ENCODE results near the gene NAT9.

NAT9 gene

DNA sequence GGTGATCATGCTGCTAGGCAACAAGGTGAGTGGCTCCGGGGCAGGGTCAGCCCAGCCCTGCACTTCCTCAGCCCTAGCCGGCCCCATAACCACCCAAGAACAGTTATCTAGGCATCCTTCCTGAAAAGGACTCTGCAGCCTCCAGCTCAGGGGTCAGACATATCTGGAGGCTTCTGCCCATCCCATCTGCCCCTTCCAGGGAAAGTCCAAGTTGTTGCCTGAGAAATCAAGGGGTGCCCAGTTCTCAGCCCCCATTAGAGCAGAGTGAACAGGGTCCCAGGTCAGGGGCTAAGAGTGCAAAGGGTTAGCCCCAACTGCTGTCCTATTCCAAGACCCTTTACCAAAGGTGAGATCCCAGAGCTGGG is 31.8 kb downstream of the NAT9 start:
- no peak for DNase-seq

DNA sequence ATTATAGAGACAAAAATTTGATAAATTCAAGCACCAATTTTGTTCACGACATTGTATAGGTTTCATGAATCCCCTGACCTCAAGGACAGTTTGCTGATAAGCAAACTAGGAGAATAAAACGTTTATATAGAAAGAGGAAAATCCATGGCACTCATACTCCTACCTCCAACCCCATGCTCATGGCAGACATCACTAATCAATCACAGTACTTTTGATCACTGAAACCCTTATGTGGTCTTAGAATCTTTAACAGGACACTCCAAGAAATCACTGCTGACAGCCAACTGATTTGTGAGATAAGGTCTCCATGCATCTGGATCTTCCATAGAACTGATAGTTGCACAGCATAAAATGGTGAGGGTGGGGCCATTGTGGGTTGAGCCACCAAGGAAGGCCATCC is 32.4 kb downstream of the NAT9 start:
- DNase-seq, result no peak

DNA sequence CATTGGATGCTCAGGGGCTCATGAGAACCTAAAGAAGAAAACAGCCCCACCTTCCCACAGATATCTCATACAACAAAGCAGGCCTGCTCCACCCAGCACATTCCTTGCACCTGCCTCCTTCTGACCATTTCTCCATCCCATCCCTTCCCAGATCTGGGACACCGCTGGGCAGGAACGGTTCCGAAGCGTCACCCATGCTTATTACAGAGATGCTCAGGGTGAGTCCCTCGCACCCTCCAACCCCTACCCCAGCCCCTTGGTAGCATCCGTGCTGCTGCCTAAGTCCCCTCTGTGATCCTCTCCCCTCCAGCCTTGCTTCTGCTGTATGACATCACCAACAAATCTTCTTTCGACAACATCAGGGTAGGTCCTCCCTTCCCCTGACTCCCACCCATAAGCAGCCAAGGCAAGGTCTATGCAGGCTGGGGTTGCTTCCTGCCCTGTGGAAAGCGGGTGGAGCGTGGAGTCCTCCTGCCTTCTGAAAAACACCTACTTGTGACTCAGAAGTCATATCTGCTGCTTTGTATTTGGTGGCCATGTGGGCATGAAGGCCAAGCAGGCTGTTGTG is 33.1 kb downstream of the NAT9 start:
- no peak for DNase-seq

DNA sequence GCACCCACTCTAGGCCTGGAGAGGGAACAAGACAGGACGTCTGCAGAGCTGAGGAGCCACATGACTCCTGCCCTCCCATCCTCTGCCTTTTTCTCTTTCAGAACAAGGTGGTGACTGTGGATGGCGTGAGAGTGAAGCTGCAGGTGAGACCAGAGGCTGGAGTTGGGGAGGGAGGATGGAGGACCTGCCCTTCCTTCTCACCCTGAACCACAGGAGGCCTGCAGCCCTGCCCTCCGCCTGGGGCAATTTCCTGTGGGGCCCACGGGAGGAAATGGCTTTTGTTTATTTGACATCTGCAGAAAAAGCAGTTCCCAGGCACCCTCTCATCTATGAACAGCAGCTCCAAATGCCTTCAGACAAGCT is 34.0 kb downstream of the NAT9 start:
- DNase-seq, result no peak

DNA sequence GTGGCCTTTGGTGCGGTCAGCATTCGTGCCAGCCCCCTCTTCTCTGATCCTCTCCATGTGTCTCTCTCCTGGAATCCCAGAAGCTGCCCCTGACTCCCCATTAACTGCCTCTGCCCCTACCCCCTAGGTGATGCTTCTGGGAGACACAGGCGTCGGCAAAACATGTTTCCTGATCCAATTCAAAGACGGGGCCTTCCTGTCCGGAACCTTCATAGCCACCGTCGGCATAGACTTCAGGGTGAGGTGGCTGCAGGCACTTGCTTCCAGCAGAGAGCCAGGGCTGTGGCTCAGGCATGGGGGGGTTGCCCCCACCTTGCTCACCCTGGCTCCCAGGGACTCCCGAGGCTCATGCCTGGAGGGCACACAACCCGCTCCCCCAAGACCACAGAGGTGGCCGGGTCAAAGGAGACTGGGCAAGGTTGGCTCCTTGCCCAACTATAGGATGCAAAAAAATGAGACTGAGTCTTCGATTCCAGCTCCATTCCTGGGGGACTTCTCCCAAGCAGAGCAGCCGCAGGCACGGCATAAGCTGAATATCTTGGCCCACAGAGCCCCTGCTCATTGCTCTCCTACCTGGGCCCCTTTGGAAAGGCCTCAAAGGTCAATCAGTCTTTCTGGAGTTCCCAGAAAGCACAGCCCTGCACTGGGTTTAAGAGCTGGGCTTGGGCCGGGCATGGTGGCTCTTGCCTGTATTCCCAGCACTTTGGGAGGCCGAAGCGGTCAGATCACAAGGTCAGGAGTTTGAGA is 35.3 kb downstream of the NAT9 start:
- DNase-seq, result no peak

DNA sequence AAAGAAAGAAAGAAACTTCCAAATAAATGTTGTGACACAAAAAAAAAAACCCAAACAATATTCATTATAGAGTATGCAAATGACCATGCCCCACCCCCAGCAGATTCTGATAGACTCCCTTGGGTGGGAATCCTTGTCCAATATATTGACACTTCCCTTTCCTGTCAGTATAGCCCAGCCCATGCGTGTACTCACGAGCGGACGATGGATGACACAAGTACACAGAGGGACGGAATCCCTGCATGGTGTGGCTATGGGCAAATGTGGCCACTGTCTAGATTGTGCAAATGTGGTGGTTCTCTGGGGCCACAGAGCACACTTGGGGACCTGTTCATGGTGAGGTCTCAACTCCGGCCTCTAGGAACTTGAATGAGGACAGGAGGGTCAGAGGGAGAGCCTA is 36.0 kb downstream of the NAT9 start:
- no peak for DNase-seq

DNA sequence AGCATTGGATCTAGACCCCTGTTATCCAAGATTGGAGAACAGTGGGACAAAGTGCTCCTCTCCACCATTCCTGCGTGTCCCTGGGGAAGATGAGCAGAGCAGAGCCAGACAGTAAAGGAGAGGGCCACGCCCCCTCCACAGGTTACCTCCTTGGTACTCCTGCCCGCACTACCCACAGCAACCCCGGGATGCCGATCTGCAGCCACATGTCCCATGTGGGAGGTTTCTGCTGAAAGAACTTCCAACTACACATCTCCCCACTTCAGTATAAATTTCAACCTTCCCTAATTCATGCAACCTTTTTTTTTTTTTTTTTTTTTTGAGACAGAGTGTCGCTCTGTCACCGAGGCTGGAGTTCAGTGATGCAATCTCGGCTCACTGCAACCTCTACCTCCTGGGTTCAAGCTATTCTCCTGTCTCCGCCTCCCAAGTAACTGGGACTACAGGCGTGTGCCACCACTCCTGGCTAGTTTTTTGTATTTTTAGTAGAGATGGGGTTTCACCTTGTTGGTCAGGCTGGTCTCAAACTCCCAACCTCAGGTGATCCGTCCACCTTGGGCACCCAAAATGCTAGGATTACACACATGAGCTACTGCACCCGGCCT is 36.8 kb downstream of the NAT9 start:
- DNase-seq, result no peak

DNA sequence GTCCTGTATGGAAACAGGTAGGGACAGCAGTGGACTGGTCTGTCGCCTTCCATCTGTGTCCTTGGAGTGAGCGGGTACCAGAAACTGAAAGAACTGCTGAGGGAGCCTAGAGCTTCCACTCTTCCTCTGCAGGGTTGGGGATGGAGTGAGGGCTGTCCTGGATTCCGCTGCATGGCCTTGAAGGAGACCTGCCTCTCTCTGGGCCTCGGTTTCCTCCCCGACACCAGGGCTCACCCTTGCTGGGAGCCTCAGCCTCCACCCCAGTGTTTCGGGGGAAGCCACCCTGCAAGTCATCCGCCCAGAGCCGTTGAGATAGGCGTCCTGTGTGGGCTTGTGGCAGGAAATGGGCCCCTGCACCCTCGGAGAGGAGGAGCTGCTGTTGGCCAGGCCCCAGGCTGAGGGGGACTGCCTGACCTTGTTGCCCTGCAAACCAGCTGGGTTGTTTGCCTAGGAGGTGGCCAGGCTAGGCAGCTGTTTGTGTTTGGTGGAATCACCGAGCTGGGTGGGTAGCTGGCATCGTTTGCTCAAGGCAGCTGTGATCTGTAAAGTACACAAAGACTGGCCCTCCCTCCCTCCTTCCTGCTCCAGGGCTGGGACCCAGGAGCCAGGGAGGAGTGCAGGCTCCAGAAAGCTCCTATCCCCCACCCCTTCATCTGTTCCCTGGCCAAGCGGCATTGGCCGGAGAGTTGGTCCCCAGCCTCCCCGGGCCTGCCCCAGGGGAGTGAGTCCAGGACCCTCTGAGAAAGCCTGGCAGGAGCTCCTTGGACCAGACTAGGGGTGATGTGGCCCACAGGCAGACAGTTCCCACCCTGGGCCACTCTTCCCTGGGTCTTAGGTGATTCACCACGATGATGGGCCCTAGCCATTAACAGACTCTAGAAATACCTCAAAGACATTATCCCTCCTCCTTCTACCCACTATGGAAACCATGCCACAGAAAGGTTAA is 37.8 kb downstream of the NAT9 start:
- peak; percentile 19 for DNase-seq

DNA sequence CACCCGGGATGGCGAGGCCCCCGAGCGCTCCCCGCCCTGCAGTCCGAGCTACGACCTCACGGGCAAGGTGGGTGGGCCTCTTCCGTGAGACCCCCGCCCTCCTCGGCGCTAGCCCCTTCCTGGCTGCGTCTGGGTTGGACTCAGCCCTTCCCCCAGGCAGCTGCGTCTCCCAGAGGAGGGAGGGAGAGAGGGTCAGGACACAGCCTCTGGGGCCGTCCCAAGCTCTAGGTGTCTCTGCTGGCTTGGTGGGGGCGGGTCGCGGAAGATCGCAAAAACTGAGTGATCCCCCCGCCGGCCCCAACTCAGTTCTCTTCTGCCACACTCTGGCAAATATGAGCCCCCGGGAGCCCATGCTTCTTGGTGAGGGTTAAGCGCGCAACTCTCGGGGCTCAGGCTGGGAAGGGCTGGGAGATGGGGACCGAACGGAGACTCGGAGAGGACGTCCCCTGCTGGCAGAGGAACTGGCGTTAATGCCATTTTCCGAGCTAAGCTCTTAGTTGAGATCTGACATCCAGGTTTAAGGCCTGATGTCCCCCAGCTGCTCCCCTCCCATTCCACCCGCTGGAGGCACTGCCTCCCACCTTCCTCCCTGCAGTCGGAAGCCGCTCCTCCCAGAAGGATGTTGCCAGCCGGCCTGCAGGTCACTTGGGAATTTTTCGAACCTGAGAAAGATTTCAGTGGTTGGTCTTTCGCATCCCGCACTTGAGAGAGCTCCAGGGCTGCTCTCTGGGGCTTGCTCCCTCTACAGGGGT is 38.7 kb downstream of the NAT9 start:
- no peak for DNase-seq

DNA sequence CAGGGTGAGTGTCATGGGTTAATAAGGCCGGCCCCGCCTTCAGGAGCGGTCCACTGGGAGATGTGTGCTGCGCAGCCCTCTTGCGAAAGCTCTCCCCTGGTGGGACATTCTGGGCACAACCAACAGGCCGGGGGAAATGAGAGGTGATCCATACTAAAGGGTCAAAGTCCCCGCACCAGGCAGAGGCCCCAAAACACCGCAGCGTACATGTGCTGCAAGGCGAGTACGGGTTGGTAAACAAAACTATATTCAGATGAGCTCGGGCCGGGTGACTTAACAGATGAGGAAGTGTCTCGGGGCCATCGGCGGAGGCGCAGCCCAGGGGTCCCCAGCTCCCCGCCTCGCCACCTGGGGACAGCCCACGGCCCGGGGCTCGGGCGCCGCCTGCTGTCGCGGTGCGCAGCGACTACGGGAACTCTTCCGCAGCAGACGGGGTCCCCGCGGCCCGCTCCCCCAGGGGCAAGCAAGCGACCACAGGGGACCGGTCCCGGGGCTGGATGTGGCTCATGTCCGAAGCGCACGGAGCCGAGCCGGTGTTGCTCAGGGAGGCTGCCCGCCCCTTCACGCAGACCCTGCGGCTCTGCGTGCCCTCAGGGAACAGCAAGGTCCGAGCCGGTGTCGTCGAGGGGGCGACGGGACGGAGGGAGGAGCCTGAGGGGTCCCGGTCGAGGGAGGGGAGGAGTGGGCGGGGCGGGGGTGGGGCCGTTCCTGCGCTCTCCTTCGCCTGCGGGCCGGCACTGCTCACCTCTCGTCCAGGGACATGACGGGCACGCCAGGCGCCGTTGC is 39.4 kb downstream of the NAT9 start, which contains the start of gene RAB37:
RAB37 (plus strand) TSS at position 744 of the 786 bp plus-strand sequence; CDS start at position 761, 17 bp downstream.
- DNase-seq, result no peak

DNA sequence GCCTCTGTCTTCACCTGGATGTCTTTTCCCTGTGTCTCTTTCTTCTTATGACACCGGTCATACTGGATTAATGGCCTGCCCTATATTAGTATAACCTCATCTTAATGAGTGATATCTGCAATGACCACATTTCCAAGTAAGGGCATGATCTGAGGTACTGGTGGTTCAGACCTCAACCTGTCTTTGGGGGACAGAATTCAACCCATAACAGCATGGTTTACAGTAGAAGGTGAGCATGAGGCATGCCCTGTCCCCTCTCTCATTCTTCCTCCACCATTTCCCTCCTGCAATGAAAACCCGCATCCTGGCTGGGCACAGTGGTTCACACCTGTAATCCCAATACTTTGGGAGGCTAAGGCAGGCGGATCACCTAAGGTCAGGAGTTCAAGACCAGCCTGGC is 41.9 kb downstream of the NAT9 start:
- DNase-seq, result no peak

DNA sequence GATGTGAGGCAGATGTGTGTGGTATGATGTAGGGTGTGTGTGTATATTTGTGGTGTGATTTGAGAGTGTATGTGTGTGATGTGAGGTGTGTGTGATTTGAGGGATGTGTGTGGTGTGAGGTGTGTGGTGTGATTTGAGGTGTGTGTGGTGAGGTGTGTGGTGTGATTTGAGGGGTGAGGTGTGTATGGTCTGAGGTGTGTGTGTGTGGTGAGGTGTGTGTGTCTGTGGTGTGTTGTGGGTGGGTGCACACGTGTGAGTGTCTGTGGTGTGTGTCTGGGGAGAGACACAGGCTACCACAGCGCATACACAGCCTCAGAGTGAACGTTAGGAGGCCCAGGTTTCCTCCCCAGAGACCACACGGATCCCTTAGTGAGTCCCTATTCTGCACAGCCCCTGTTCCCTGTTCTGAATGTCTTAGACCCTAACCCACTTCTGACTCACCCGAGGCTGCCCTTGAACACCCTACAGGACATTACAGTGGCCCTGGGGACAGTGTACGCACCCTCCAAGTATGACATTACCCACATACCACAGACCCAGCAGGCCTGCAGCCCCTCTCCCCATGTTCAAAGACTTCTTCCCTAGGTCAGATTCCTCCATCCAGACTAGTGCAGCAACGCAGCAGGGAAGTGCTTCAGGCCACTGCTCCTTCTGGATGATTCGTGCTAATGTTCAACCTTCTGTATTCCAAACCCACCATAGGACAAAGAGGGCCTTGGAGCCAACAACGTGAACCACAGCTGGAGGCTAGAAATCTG is 42.6 kb downstream of the NAT9 start:
- DNase-seq, result no peak

DNA sequence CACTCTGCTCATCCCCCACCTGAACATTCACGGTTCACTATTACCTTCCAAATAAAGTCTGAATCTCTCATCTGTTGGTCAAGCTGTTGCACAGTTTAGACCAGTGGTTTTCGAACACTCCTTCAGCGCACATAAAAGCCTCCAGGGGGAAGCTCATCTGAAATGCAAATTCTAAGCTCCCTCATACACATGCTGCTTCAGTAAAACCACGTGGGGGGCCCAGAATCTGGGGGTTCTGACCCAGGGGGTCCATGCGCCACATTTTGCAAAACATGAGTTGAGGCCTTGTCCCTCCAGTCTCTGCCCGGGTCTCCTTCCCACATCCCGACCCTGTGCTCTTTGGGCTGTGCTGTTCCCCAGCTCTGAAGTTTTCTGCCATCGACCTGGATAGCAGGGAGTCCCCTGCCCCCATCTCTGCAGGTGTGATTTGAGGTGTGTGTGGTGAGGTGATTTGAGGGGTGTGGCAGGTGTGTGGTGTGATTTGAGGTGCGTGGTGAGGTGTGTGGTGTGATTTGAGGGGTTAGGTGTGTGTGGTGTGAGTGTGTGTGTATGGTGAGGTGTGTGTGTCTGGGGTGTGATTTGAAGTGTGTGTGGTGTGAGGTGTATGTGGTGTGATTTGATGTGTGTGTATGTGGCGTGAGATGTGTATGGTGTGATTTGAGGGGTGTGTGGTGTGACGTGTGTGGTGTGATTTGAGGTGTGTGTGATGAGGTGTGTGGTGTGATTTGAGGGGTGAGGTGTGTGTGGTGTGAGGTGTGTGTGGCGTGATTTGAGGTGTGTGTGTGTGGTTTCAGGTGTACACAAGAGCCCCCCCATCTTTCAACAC is 43.9 kb downstream of the NAT9 start:
- DNase-seq, result no peak

DNA sequence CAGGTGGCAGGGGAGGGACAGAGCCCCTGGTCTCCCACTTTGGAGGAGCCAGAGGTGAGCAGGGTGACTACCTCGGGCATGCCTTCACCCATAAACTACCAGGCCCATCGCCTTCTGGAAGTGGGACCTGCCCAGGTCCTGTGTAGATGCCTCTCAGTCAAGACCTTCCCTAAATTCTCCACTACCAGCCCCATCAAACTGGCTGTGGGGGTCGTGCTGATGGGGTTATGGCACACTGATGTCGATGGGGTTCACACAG is 44.9 kb downstream of the NAT9 start:
- DNase-seq, result no peak

DNA sequence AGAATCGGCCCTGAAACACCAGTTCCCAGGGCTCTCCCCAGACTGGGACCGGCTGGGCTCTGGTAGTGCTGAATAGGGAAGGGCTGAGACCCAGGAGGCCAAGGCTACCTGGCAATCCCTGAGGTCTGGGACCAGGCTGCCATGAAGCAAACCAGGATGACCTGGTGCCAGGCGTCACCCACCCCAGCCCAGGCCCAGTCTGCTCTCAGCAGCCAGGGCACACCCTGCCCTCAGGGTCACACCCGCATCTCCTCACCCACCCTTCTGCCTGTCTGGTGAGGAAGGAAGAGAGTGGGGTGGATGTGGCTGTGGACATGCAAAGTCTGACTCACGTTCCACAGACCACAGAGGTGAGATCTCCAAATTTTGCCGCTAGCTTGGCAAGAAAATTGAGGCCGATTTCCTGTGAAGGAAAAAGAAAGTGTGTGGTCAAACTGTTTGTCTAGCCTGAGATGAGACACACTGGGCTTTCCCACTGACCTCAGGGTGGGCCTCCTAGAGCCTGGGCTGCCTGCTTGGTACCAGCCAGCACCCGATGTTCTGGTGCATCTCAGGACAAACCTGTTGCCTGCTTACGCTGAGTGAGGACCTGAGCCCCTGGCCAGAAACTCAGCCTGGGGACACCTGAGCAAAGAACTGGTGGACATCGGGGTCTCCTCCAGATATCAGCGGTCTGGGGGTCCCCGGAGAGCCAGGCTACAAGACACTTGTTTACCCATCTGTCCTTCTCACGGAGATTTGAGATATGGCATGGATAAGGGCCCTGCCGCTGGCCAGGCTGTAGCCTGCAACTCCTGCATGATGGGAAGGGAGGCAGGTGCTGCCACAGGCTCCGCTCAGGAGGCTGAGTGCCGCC is 45.4 kb downstream of the NAT9 start:
- DNase-seq, result no peak

DNA sequence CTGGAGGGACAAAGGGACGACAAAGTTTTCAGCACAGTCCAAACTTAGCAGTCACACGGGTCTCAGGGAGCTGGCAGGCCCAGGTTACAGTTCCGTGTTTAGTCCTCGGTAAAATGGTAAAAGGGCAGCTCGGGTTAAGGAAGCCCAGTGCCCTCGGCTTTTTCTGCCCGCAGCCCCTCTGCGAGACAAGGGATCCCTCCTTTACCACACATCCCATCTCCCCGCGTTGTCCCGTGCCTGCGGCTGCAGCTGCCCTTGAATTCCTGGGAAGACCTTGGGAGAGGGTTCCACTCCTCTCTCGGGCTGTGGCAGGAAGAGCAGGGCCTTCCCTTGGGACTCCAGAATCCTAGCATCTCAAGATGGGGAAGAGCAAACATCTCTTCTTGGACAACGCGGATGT is 46.3 kb downstream of the NAT9 start:
- no peak for DNase-seq

DNA sequence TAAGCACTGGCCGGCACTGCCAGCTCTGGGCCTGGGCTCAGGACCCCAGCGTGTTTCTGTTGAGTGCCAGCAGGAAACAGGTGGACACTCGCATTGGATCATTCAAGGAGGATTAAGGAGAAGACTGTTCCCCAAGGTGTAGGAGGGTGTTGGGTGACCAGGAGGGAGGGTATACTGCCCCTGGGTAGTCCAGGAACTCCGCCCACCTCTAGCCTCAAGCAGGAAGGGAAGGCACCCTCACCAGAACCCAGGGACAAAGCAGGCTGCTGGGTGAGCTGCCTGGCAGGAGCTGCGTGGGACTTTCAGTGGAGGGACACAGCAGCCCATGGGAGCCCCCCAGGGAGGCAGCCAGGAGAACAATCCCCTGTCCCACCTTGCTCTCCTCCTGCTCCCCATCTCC is 46.8 kb downstream of the NAT9 start:
- no peak for DNase-seq

DNA sequence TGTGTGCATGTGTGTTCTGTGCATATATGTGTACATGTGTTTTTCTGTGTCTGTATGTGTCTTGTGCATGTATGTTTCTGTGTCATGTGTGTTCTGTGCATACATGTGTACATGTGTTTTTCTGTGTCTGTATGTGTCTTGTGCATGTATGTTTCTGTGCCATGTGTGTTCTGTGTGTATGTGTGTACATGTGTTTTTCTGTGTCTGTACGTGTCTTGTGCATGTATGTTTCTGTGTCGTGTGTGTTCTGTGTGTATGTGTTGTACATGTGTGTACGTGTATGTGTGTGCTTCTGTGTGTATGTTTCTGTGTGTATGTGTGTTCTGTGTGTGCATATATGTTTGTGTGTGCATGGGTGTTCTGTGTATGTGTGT is 47.5 kb downstream of the NAT9 start:
- no peak for DNase-seq

DNA sequence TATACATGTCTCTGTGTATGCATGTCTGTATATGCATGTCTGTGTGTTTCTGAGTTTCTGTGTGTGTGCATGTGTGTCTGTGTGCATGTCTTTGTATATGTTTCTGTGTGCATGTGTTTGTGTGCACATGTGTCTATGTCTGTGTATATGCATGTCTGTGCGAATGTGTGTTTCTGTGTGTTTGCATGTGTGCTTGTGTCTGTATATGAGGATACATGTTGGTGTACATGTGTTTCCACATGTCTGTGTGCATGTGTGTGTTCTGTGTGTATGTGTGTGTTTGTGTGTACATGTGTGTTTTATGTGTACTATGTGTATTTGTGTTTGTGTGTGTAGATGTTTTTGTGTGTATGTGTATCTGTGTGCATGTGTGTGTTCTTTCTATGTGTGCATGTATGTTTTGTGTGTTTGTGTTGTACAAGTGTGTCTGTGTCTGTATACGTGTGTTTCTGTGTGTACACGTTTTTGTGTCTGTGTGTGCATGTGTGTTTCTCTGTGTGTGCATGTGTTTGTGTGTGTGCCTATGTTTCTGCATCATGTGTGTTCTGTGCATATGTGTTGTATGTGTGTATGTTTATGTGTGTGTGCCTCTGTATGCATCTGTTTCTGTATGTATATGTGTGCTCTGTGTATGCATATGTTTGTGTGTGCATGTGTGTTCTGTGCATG is 48.0 kb downstream of the NAT9 start:
- no peak for DNase-seq

All from COR-L47 (cell line).